GM15510 (cell line): Measurements from ENCODE around the gene PPP2R5C.

Experiments used
- POLR2A ChIP-seq: IDR thresholded peaks from 3 replicates; pipeline ENCODE4 v1.6.1; 2011; ENCODE audit warnings: borderline replicate concordance; ENCODE audit not compliant: insufficient read length; ENCODE audit errors: extremely low read depth

PPP2R5C gene

DNA sequence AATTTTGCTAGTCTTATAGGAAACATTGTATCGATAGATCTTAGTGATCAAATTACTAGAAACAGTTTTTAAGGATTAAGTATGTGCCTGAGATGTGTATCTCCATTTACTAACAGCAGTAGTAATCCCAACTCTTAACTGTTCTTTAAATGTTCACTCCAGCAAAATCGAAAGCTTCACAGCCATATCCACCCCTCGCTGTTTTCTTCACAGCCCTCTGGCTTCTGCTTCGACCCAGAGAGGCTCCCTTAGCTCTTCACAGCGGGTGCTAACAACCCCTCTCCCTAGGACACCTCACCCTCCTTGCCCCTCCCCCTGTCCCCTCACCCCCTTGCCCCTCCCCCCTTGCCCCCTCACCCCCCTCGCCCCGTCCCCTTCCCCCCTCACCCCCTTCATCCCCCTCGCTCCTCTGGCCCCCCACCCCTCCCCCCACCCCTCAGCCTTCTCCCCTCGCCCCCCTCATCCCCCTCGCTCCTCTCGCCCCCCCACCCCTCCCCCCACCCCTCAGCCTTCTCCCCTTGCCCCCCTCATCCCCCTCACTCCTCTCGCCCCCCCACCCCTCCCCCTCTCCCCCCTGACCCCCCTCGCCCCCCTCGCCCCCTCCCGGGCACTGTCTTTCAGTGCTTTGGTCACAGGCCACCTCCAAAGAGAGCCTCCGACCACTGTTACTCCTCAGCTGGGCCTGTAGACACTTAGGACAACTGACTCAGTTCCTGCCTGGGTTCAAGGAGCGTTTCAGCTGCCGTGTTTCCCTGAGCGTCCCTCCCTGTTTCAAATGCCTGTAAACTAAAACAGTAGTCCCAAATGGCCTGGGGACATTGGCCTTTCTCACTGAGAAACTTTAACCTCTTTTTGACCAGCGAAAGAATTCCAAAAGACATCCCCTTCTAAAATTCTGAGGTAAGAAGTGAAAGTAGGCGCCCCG, 156.8 kb downstream of the PPP2R5C start:
- no peak for TF ChIP-seq POLR2A

DNA sequence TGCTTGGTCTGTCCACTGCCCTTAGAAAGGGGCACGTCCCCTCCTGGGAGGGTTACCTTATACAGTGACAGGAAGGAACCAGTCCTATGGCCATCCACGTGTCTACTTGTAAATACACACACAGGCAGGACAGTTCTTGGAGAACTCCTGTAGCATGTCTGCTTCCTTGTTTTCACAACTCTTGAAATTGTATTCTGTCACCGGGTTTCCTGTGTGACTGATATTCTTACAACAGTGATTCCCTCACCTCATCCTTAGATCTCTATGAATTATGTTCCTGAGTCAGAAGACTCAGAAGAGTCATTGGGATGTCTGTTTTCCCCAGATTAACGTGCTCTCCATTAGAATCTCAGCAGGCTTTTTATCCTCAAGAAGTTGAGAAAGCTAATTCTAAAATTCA, 158.8 kb downstream of the PPP2R5C start:
- TF ChIP-seq POLR2A = no peak

DNA sequence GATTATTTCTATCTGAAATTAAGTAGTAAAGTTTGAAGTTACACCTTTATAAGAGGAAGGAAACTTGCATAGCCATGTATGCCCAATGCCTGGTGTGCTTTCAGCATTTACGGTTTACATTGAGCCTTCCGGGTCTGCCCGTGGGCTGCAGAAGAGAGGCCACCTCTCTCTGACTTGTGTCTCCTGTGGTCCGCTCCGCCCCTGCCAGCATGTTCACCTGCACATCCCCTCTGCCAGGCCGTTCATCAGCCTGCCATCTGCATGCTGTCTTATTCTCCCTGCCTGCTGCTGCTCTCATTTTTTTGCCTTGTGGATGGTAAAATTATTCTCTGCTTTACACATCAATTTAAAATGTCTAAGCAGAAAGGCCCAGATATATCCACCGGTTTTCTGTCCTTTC, 161.4 kb downstream of the PPP2R5C start:
- no peak for TF ChIP-seq POLR2A

DNA sequence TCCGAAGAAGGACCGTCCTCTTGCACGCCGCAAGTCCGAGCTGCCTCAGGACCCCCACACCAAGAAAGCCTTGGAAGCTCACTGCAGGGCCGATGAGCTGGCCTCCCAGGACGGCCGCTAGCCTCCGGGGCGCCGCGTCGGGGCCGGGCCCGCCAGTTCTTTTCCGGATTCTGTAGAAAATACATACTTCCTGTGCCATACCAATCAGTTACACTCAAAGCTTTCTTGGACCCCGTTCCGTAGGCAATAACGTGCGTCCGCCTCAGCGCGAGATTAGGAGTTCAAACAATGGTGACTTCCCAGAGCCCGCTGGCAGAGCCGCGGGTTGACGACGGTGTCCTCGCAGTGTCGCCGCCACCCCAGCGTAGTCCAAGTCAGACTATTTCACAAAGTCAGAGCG, 163.6 kb downstream of the PPP2R5C start:
- no peak for TF ChIP-seq POLR2A

DNA sequence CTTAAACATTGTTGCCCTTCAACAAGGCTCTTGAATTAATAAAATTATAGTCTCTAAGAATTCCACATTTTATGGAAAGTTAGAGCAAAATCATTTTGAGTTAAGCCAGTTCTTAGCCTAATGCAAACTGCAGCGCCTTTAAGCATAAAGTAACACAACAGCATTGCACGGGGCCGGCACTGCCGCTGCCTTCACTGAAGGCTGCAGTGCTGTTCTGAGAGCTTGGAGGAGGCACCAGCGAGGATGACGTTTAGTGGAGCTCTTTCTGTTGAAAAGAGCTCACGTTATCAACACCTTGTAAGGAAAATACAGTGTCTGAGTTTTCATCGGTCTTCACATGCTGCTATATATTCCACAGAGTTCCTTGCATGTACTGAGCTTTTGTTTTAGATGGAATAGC, 164.6 kb downstream of the PPP2R5C start:
- no peak for TF ChIP-seq POLR2A

GRCh38 chr14:101926620-101927019, 165.1 kb downstream of the PPP2R5C start:
- TF ChIP-seq POLR2A = no peak

GRCh38 chr14:101927859-101928258, 166.3 kb downstream of the PPP2R5C start:
- no peak for TF ChIP-seq POLR2A

DNA sequence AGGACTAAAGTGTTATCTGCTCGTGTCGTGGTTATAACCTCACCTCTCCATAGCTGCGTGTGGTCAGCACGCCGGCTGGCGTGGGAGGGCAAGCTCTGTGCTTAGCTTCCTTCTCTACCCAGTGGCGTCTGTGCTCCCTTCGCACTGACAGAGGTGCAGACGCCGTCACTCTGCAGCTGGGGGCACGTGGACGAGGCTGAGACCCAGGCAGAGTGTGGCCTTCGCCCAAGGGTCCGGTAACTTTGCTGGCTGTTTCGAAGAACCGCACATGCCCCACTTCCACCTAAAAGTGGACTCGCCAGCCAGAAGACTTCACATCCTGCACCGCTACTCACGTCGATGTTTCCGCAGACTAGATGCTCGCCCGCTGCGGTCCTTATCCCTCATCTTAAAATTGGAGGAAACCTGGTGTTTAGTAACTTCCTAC, 166.9 kb downstream of the PPP2R5C start:
- TF ChIP-seq POLR2A = no peak

- no peak for TF ChIP-seq POLR2A
Measured at GRCh38 chr14:101929096-101929495, 167.6 kb downstream of the PPP2R5C start.

GRCh38 chr14:101929946-101930345, 168.4 kb downstream of the PPP2R5C start:
- no peak for TF ChIP-seq POLR2A

DNA sequence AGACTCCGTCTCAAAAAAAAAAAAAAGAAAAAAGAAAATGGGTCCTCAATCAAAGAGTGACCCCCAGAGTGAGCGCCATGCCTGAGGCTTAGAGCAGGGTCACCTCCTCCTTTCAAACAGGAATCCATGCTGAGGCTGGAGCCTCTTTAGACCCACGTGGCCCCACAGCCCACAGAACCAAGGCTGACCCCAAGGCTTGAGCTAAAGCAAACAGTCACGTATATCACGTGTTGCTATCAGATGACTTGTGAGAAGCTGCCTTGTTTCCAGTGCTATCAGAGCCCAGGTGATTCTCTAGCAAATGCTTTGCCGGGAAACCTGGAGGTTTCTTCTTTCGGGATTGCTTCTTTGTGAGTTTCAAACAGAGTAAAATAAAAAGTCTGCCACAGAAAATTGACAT, 171.2 kb downstream of the PPP2R5C start:
- TF ChIP-seq POLR2A = no peak

GRCh38 chr14:101933209-101933608, 171.7 kb downstream of the PPP2R5C start:
- TF ChIP-seq POLR2A = no peak

- no peak for TF ChIP-seq POLR2A
Measured at GRCh38 chr14:101934601-101935150, 173.2 kb downstream of the PPP2R5C start.

GRCh38 chr14:101937926-101938767, 176.6 kb downstream of the PPP2R5C start:
- no peak for TF ChIP-seq POLR2A

DNA sequence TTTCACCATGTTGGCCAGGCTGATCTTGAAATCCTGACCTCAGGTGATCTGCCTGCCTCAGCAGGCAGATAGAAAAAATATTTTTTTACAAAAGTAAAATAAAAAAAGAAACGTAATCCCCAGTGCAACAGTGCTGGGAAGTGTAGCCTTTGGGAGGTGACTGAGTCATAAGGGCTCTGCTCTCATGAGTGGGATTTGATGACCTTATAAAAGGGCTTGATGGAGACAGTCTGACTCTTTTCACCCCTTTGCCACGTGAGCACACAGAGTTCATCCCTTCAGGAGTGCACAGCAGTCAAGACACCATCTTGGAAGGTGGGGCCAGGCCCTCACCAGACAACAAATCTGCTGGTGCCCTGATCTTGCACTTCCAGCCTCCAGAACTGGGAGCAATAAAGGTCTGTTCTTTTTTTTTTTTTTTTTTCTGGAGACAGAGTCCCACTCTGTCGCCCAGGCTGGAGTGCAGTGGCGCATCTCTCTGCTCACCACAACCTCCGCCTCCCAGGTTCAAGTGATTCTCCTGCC, 178.2 kb downstream of the PPP2R5C start:
- no peak for TF ChIP-seq POLR2A
